Adipocyte (in vitro differentiated cells): ENCODE results near the gene BEST2.
A peak's percentile ranks its signal among the peaks of the same experiment; 100 is the strongest.

ENCODE experiments used
- DNase-seq: peaks from one replicate; pipeline ENCODE4 v3.0.0-alpha.2; 2015; ENCODE audit warnings: low read depth
- H3K27me3 ChIP-seq: replicated peaks from 2 replicates; pipeline ENCODE4 v1.7.0; 2013; ENCODE audit warnings: mild to moderate bottlenecking, low read length, moderate library complexity; ENCODE audit not compliant: control insufficient read depth, insufficient read depth
- H3K36me3 ChIP-seq: 2 replicates; pipeline ENCODE4 v1.7.0; 2013; ENCODE audit warnings: low read length, mild to moderate bottlenecking, moderate library complexity; ENCODE audit not compliant: control insufficient read depth, insufficient read depth, severe bottlenecking
- H3K4me1 ChIP-seq: 2 replicates; pipeline ENCODE4 v1.7.0; 2013; ENCODE audit warnings: mild to moderate bottlenecking, low read length, moderate library complexity; ENCODE audit not compliant: control insufficient read depth, insufficient read depth
- H3K4me3 ChIP-seq: 2 replicates; pipeline ENCODE4 v1.7.0; 2013; ENCODE audit warnings: mild to moderate bottlenecking, low read length, moderate library complexity
- H3K9ac ChIP-seq: 2 replicates; pipeline ENCODE4 v1.7.0; 2013; ENCODE audit warnings: mild to moderate bottlenecking, low read length, moderate library complexity
- H3K9me3 ChIP-seq: 2 replicates; pipeline ENCODE4 v1.7.0; 2013; ENCODE audit warnings: mild to moderate bottlenecking, low read length, moderate library complexity; ENCODE audit not compliant: control insufficient read depth

Gene BEST2

GRCh38 chr19:12783849-12784393, 32.3 kb downstream of the BEST2 start:
- peak overlapping the region; percentile 68 for H3K9ac ChIP-seq
- no peaks in the 10 kb centered on the region for H3K36me3 ChIP-seq
- H3K9me3 ChIP-seq = no peaks in the 10 kb centered on the region
- no peak overlapping the region for H3K4me3 ChIP-seq
- H3K27me3 ChIP-seq = no peaks in the 10 kb centered on the region
- peaks cover 60% of the 10 kb centered on the region for H3K4me1 ChIP-seq
- peak; percentile 45 for DNase-seq

- Histone ChIP-seq H3K9me3 (no peaks in the 10 kb centered on the region), H3K4me3 (no peak overlapping the region), H3K27me3 (no peaks in the 10 kb centered on the region), H3K4me1 (peaks cover 60% of the 10 kb centered on the region), H3K9ac (no peak overlapping the region), H3K36me3 (no peaks in the 10 kb centered on the region)
- DNase-seq = peak; percentile 26
Observed at GRCh38 chr19:12784394-12784870, 32.8 kb downstream of the BEST2 start.

DNA sequence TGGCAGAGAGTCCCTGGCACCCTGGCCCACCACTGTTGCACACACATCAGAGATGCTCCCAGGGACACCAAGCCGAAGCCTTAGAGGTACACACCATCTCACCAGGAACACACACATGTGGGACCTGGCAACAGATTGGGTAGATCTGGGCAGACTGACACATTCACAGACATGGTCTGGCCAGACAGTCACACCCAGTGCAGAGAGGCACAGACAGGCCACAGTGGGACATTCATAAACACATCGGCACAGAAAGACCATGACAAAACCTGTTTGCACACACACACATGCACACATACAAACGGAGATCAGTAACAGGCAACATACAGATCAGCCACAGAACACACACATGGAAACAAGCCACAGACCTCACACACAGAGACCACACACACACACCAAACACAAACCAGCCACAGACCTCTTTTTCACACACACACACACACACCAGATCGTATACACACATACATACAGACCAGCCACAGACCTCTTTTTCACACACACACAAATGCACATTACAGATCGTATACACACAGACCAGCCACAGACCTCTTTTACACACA, 33.4 kb downstream of the BEST2 start:
- Histone ChIP-seq H3K4me1 (peaks cover 55% of the 10 kb centered on the region), H3K27me3 (no peaks in the 10 kb centered on the region), H3K4me3 (no peak overlapping the region), H3K36me3 (no peaks in the 10 kb centered on the region), H3K9me3 (no peaks in the 10 kb centered on the region), H3K9ac (no peak overlapping the region)
- DNase-seq = peak; percentile 41

DNA sequence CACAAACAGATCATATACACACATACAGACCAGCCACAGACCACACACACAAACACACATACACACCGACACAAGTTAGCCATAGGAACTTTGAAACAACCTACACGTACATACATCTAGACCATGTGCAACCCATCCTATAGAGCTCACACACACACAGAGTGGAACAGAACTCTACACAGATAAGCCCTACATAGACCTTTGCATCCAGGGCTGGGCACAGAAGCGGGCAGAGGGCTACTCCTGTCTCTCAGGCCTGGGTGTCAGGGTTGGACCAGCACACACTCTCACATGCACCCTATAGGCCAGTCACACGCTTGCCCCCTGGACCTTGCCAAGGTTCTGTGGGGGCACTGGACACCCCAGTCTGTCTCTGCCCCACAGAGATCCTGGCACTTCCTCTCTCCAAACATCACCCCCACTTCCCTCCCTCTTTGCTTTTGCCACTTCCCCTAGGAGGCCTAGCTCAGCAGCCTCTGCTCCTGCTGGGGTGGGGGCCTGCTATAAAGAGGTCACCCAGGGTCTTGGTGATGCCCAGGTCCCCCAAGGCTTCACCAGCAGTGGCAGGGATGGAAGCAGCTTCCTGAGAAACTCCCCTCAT, 33.9 kb downstream of the BEST2 start:
- H3K4me1 ChIP-seq = peaks cover 58% of the 10 kb centered on the region
- peak overlapping the region; percentile 41 for H3K9ac ChIP-seq
- H3K4me3 ChIP-seq = no peak overlapping the region
- DNase-seq = no peak
- H3K9me3 ChIP-seq = no peaks in the 10 kb centered on the region
- no peaks in the 10 kb centered on the region for H3K27me3 ChIP-seq
- no peaks in the 10 kb centered on the region for H3K36me3 ChIP-seq

DNA sequence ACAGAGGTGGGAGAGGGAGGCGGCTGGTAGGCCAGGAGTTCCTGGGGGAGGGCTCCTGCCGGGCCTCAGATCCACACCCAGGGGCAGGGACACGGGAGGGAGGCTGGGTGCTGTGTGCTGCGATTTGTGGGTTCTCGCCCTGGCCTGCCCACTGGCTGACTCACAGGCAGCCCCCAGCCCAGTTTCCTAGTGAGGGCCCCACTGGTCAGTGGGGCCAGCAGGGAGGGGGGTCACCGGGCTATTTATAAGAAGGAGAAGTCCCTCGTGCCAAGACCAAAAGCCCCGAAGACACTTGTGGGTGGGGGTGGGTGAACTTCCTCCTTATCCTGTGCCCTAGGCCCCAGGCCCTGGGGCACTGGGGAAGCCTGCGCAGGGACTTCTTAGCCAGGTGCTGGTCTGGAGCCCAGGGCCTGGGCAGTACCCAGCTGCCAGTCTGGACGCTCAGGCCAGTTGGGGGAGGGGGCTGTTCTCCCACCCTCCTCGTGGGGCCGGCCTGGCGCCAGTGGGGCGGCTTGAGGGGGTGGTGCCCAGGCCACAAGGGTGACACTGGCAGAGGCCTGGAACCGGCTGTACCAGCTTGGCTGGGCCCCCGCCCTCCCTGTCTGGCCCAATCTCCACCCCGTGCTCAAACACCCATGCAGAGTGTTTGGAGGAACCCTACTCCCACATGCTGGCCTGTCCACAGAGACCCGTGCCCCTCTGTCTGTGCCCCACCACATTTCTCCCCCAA, 34.7 kb downstream of the BEST2 start:
- no peak for DNase-seq
- H3K27me3 ChIP-seq = no peaks in the 10 kb centered on the region
- no peaks in the 10 kb centered on the region for H3K36me3 ChIP-seq
- H3K9ac ChIP-seq = peak overlapping the region; percentile 41
- peaks cover 63% of the 10 kb centered on the region for H3K4me1 ChIP-seq
- H3K4me3 ChIP-seq = no peak overlapping the region
- no peaks in the 10 kb centered on the region for H3K9me3 ChIP-seq

GRCh38 chr19:12786952-12787351, 35.4 kb downstream of the BEST2 start:
- Histone ChIP-seq H3K9me3 (no peaks in the 10 kb centered on the region), H3K4me3 (no peak overlapping the region), H3K9ac (peak overlapping the region; percentile 9), H3K4me1 (peaks cover 62% of the 10 kb centered on the region), H3K36me3 (no peaks in the 10 kb centered on the region), H3K27me3 (no peaks in the 10 kb centered on the region)
- DNase-seq = no peak

DNA sequence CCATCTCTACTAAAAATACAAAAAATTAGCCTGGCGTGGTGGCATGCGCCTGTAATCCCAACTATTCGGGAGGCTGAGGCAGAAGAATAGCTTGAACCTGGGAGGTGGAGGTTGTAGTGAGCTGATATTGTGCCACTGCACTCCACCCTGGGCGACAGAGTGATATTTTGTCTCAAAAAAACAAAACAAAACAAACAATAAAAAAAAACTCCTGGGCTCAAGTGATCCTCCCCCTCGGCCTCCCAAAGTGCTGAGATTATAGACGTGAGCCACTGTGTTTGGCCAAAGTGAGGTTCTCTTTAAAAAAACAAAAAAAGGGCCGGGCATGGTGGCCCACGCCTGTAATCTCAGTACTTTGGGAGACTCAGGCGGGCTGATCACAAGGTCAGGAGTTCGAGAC, 35.9 kb downstream of the BEST2 start:
- H3K4me1 ChIP-seq = peaks cover 58% of the 10 kb centered on the region

GRCh38 chr19:12788042-12788681, 36.6 kb downstream of the BEST2 start:
- peak; percentile 44 for DNase-seq
- Histone ChIP-seq H3K4me3 (peak overlapping the region; percentile 78), H3K36me3 (no peaks in the 10 kb centered on the region), H3K4me1 (peaks cover 53% of the 10 kb centered on the region), H3K9ac (peak overlapping the region; percentile 99), H3K9me3 (no peaks in the 10 kb centered on the region), H3K27me3 (no peaks in the 10 kb centered on the region)

More for the DNA sequence above, 35.9 kb downstream of the BEST2 start:
- H3K9ac ChIP-seq = peak overlapping the region; percentile 9
- H3K4me3 ChIP-seq = no peak overlapping the region
- H3K9me3 ChIP-seq = no peaks in the 10 kb centered on the region
- H3K27me3 ChIP-seq = no peaks in the 10 kb centered on the region
- no peaks in the 10 kb centered on the region for H3K36me3 ChIP-seq
- DNase-seq = no peak

DNA sequence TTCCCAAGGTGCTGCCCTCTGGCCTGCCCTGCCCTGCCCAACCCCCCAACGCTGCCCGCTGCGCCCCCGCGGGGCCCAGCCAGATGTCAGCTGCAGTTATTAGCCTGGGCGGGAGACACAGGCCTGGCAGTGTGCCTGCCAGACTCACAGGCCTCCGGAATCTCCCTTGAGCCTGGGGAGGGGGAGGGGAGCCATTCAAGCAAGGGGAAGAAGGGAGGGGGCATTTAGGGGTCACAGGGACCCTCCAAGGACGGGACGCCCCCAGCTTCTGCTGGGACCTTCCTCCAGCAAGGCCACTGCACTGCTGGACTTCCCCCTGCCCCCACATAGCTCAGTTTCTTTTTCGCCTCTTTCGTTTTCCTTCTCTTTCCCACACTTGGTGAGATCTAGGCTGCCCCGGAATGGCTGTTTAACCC, 37.1 kb downstream of the BEST2 start:
- peak overlapping the region; percentile 99 for H3K9ac ChIP-seq
- peaks cover 49% of the 10 kb centered on the region for H3K4me1 ChIP-seq
- H3K4me3 ChIP-seq = peak overlapping the region; percentile 78
- no peaks in the 10 kb centered on the region for H3K9me3 ChIP-seq
- peak; percentile 83 for DNase-seq
- H3K36me3 ChIP-seq = no peaks in the 10 kb centered on the region
- no peaks in the 10 kb centered on the region for H3K27me3 ChIP-seq

- no peak for DNase-seq
- Histone ChIP-seq H3K4me1 (peaks cover 51% of the 10 kb centered on the region), H3K36me3 (no peaks in the 10 kb centered on the region), H3K4me3 (peak overlapping the region; percentile 99), H3K27me3 (no peaks in the 10 kb centered on the region), H3K9me3 (no peaks in the 10 kb centered on the region), H3K9ac (peak overlapping the region; percentile 99)
Observed at GRCh38 chr19:12789098-12789903, 37.7 kb downstream of the BEST2 start.
